Cardiac muscle cell (in vitro differentiated cells and primary cell): Measurements from ENCODE around the gene COPS4. TPM values are rescaled to one million over a fixed set of nuclear protein-coding genes. Genes with fewer than 3 reads are reported as not detected.

Experiments
- DNase-seq, 2 donors: peaks; one replicate each; pipeline versions ENCODE4 v3.0.0 to v3.0.0-alpha.2; 2010 to 2017; ENCODE audit warnings: low read depth in 1 of 2, low spot score in 1 of 2
- H3K27ac ChIP-seq: fragments of 200-600 bp; sonication (generic); 2 replicates; pipeline ENCODE4 v1.5.1; 2016
- H3K27me3 ChIP-seq: fragments of 200-600 bp; sonication (generic); 2 replicates; pipeline ENCODE4 v1.6.0; 2016; ENCODE audit warnings: control low read depth
- H3K36me3 ChIP-seq: fragments of 200-600 bp; sonication (generic); 2 replicates; pipeline ENCODE4 v1.5.1; 2016; ENCODE audit warnings: control low read depth
- H3K4me1 ChIP-seq: fragments of 200-600 bp; sonication (generic); 2 replicates; pipeline ENCODE4 v1.8.1; 2017; ENCODE audit warnings: low read depth, mild to moderate bottlenecking, mixed run types
- H3K4me3 ChIP-seq: fragments of 200-600 bp; sonication (generic); 2 replicates; pipeline ENCODE4 v1.5.1; 2016; ENCODE audit warnings: mild to moderate bottlenecking
- H3K9me3 ChIP-seq: fragments of 200-600 bp; sonication (generic); 2 replicates; pipeline ENCODE4 v1.5.1; 2017; ENCODE audit warnings: low read depth, mild to moderate bottlenecking, control low read depth
- CTCF ChIP-seq: IDR thresholded peaks from 2 replicates; pipeline ENCODE4 v1.5.1; 2012; ENCODE audit warnings: low read depth, mild to moderate bottlenecking, low read length
- polyA plus RNA-seq: library from polyadenylated mRNA; unstranded; fragments of >200 nt; fragmentation: Nextera tagmentation; extraction: Ambion mirVana; gene quantifications from 2 replicates; pipeline ENCODE4 v1.2.1, GENCODE V29; 2016
- total RNA-seq: library from RNA; depleted of rRNA; stranded (reverse); fragments of >200 nt; gene quantifications from 2 replicates; pipeline ENCODE4 v1.2.3, GENCODE V29; 2016

The COPS4 gene
- total and polyA plus RNA-seq, 2 experiments from 2014 or later: 39.9 to 101 TPM

GRCh38 chr4:83112231-83112630 lies 77.2 kb downstream of the COPS4 start:
- Histone ChIP-seq H3K4me3 (no peak overlapping the region), H3K27ac (no peak overlapping the region)
- TF ChIP-seq CTCF: no peak

GRCh38 chr4:83112678-83113428 lies 77.9 kb downstream of the COPS4 start:
- no peaks in the 10 kb centered on the region for H3K36me3 ChIP-seq
- H3K4me3 ChIP-seq: no peak overlapping the region
- DNase-seq: no peak
- peaks cover 9% of the 10 kb centered on the region for H3K4me1 ChIP-seq
- peaks cover 14% of the 10 kb centered on the region for H3K27me3 ChIP-seq
- no peaks in the 10 kb centered on the region for H3K9me3 ChIP-seq
- TF ChIP-seq CTCF: no peak
- no peak overlapping the region for H3K27ac ChIP-seq

More at GRCh38 chr4:83112231-83112630, 77.2 kb downstream of the COPS4 start:
- Histone ChIP-seq H3K27me3 (peaks cover 14% of the 10 kb centered on the region), H3K9me3 (no peaks in the 10 kb centered on the region), H3K36me3 (no peaks in the 10 kb centered on the region), H3K4me1 (peaks cover 9% of the 10 kb centered on the region)
- DNase-seq: no peak

GRCh38 chr4:83113429-83113786 lies 78.4 kb downstream of the COPS4 start:
- Histone ChIP-seq H3K27ac (no peak overlapping the region), H3K27me3 (peaks cover 13% of the 10 kb centered on the region)
- DNase-seq: no peak

GRCh38 chr4:83114576-83114975 lies 79.6 kb downstream of the COPS4 start, which contains the start of gene PLAC8:
Gene PLAC8, minus strand, starts transcription at chr4:83114729. Its CDS starts 6,808 bp downstream, at chr4:83107921.
- Histone ChIP-seq H3K27ac (no peak within 1 kb of the TSS), H3K27me3 (peaks cover 1% of the 10 kb centered on the region), H3K4me3 (no peak within 1 kb of the TSS), H3K4me1 (peaks cover 9% of the 10 kb centered on the region), H3K9me3 (no peaks in the 10 kb centered on the region), H3K36me3 (no peaks in the 10 kb centered on the region)
- peak in 1 of 2 donors; percentile 27 for DNase-seq
- no peak for TF ChIP-seq CTCF

More at GRCh38 chr4:83113429-83113786, 78.4 kb downstream of the COPS4 start:
- TF ChIP-seq CTCF: no peak
- Histone ChIP-seq H3K36me3 (no peaks in the 10 kb centered on the region), H3K4me3 (no peak overlapping the region), H3K4me1 (peaks cover 9% of the 10 kb centered on the region), H3K9me3 (no peaks in the 10 kb centered on the region)

- Histone ChIP-seq H3K36me3 (no peaks in the 10 kb centered on the region), H3K4me1 (peaks cover 9% of the 10 kb centered on the region), H3K9me3 (no peaks in the 10 kb centered on the region), H3K27ac (no peak overlapping the region), H3K27me3 (no peaks in the 10 kb centered on the region), H3K4me3 (no peak overlapping the region)
- TF ChIP-seq CTCF: no peak
- DNase-seq: peak in 1 of 2 donors; percentile 46
Measured at GRCh38 chr4:83115000-83115399, 80.0 kb downstream of the COPS4 start.
